Keratinocyte (primary cell): ENCODE measurements around the gene CBY1. TPM values are rescaled to one million over a fixed set of nuclear protein-coding genes. Genes with fewer than 3 reads are reported as not detected.

ENCODE experiments used
- DNase-seq: peaks from one replicate; pipeline ENCODE4 v3.0.0-alpha.2; 2011; ENCODE audit warnings: low read depth, missing footprints, low spot score
- FAIRE-seq: peaks from 2 replicates; lab custom pipeline; 2011; peaks lifted over from hg19 to GRCh38; lab: Jason Lieb, UNC
- H2AFZ ChIP-seq: 2 replicates; pipeline ENCODE4 v1.6.0; 2012; ENCODE audit warnings: low read length, control low read depth, inconsistent platforms; ENCODE audit not compliant: control insufficient read depth
- H3K27ac ChIP-seq: 2 replicates; pipeline ENCODE4 v1.5.1; 2011; ENCODE audit warnings: low read length; ENCODE audit not compliant: control insufficient read depth, insufficient read depth
- H3K27me3 ChIP-seq: 3 replicates; pipeline ENCODE4 v1.6.0; 2011; ENCODE audit warnings: low read length; ENCODE audit not compliant: control insufficient read depth, insufficient read depth; ENCODE audit errors: extremely low read depth
- H3K36me3 ChIP-seq, 2 experiments: 2 replicates in 1 of 2; 3 replicates in 1 of 2; pipeline ENCODE4 v1.5.1; 2011; ENCODE audit warnings: low read length in 2 of 2, mild to moderate bottlenecking in 1 of 2; ENCODE audit not compliant: control insufficient read depth in 2 of 2, insufficient read depth in 2 of 2; ENCODE audit errors: extremely low read depth in 1 of 2
- H3K4me1 ChIP-seq: 3 replicates; pipeline ENCODE4 v1.5.1; 2011; ENCODE audit warnings: low read length; ENCODE audit not compliant: control insufficient read depth, insufficient read depth; ENCODE audit errors: extremely low read depth
- H3K4me2 ChIP-seq: 3 replicates; pipeline ENCODE4 v1.6.0; 2011; ENCODE audit warnings: low read depth, low read length; ENCODE audit not compliant: control insufficient read depth, insufficient read depth; ENCODE audit errors: extremely low read depth
- H3K4me3 ChIP-seq, 3 experiments: fragments of 200-600 bp in 1 of 3; sonication (generic) in 1 of 3; 2 replicates in 2 of 3; 3 replicates in 1 of 3; pipeline ENCODE4 v1.5.1; 2011 to 2016; ENCODE audit warnings: low read length in 3 of 3, mild to moderate bottlenecking in 3 of 3, control low read depth in 2 of 3, inconsistent platforms in 1 of 3, low read depth in 1 of 3, mixed read lengths in 1 of 3, mixed run types in 1 of 3, moderate library complexity in 1 of 3; ENCODE audit not compliant: control insufficient read depth in 2 of 3, insufficient read depth in 2 of 3; ENCODE audit errors: extremely low read depth in 1 of 3
- H3K79me2 ChIP-seq: 2 replicates; pipeline ENCODE4 v1.6.0; 2012; ENCODE audit warnings: low read length; ENCODE audit not compliant: control insufficient read depth, insufficient read depth
- H3K9ac ChIP-seq: 3 replicates; pipeline ENCODE4 v1.6.0; 2011; ENCODE audit warnings: low read length; ENCODE audit not compliant: control insufficient read depth, insufficient read depth; ENCODE audit errors: extremely low read depth
- H3K9me1 ChIP-seq: 3 replicates; pipeline ENCODE4 v1.6.0; 2011; ENCODE audit warnings: low read length; ENCODE audit not compliant: control insufficient read depth, insufficient read depth; ENCODE audit errors: extremely low read depth
- H3K9me3 ChIP-seq: 2 replicates; pipeline ENCODE4 v1.5.1; 2012; ENCODE audit warnings: low read depth, low read length; ENCODE audit not compliant: control insufficient read depth
- H4K20me1 ChIP-seq: 3 replicates; pipeline ENCODE4 v1.6.0; 2011; ENCODE audit warnings: low read length; ENCODE audit not compliant: control insufficient read depth, insufficient read depth; ENCODE audit errors: extremely low read depth
- EZH2 ChIP-seq: IDR thresholded peaks from one replicate; pipeline ENCODE4 v1.6.1; 2012; ENCODE audit warnings: inconsistent platforms, mild to moderate bottlenecking, low read length, moderate library complexity
- dilution Hi-C: fragments of 300-500 bp; cut with MboI; formaldehyde crosslinking; loops from one replicate; pipeline ENCODE4 v1.7.0; 2020; ENCODE audit warnings: low sequenced_read_pairs; ENCODE audit not compliant: extremely low pct_ligation_motif_present
- polyA plus RNA-seq, 5 experiments: library from polyadenylated mRNA; depleted of rRNA in 3 of 5; stranded (reverse) in 3 of 5; stranded (forward) in 1 of 5; unstranded in 1 of 5; fragments of >200 nt; gene quantifications; 1 replicate in 1 of 5; 2 replicates in 3 of 5; 3 replicates in 1 of 5; pipeline versions ENCODE4 v1.2.1 to v1.2.3, GENCODE V29; 2011 to 2012; ENCODE audit warnings: missing spikeins in 2 of 5, low read depth in 1 of 5, low replicate concordance in 1 of 5
- TF ChIP-seq, protein P1 (sequence below), 3 experiments: IDR thresholded peaks in 1 of 3; conservative IDR thresholded peaks in 1 of 3; optimal IDR thresholded peaks in 1 of 3; 2 replicates in 2 of 3; 3 replicates in 1 of 3; pipeline versions ENCODE3 to v1.5.1; 2011; ENCODE audit warnings: low read length in 3 of 3, mild to moderate bottlenecking in 3 of 3, moderate library complexity in 2 of 3, control low read depth in 1 of 3, inconsistent platforms in 1 of 3; ENCODE audit not compliant: insufficient read depth in 2 of 3; ENCODE audit errors: extremely low read depth in 1 of 3

The CBY1 gene
- polyA plus RNA-seq, 1 donor (not counting 4 experiments of a cell fraction or from before 2014, with no cell fraction given), result 40.3 TPM

- FAIRE-seq (no peak), DNase-seq (no peak)
- Histone ChIP-seq H3K79me2 (peaks cover 58% of the 10 kb centered on the region), H3K9me3 (no peaks in the 10 kb centered on the region), H3K4me3 (no peak overlapping the region), H3K4me1 (peaks cover 14% of the 10 kb centered on the region), H3K9me1 (peaks cover 7% of the 10 kb centered on the region), H3K36me3 (peaks cover 9 to 28% of the 10 kb centered on the region in 2 experiments), H4K20me1 (peaks cover 11% of the 10 kb centered on the region), H3K4me2 (no peak overlapping the region), H3K27ac (no peak overlapping the region), H2AFZ (no peak overlapping the region), H3K9ac (no peak overlapping the region), H3K27me3 (no peaks in the 10 kb centered on the region)
- dilution Hi-C loops, result no loop called here
- TF ChIP-seq, protein P1, sequence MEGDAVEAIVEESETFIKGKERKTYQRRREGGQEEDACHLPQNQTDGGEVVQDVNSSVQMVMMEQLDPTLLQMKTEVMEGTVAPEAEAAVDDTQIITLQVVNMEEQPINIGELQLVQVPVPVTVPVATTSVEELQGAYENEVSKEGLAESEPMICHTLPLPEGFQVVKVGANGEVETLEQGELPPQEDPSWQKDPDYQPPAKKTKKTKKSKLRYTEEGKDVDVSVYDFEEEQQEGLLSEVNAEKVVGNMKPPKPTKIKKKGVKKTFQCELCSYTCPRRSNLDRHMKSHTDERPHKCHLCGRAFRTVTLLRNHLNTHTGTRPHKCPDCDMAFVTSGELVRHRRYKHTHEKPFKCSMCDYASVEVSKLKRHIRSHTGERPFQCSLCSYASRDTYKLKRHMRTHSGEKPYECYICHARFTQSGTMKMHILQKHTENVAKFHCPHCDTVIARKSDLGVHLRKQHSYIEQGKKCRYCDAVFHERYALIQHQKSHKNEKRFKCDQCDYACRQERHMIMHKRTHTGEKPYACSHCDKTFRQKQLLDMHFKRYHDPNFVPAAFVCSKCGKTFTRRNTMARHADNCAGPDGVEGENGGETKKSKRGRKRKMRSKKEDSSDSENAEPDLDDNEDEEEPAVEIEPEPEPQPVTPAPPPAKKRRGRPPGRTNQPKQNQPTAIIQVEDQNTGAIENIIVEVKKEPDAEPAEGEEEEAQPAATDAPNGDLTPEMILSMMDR (optimal IDR thresholded peaks at IDR 0.05 in 1 of 3, IDR thresholded peaks at IDR 0.05 in 1 of 3, conservative IDR thresholded peaks at IDR 0.05 in 1 of 3; ENCODE audit: extremely low read depth in 1 of 3, insufficient read depth in 2 of 3, low read length in 3 of 3), result no peak
- no peak for TF ChIP-seq EZH2
Observed at GRCh38 chr22:38715176-38715764, 58.8 kb downstream of the CBY1 start.

GRCh38 chr22:38715852-38716251, 59.4 kb downstream of the CBY1 start:
- no peaks in the 10 kb centered on the region for H3K27me3 ChIP-seq
- no peak for TF ChIP-seq EZH2
- TF ChIP-seq, protein P1 (optimal IDR thresholded peaks at IDR 0.05 in 1 of 3, IDR thresholded peaks at IDR 0.05 in 1 of 3, conservative IDR thresholded peaks at IDR 0.05 in 1 of 3; ENCODE audit: extremely low read depth in 1 of 3, insufficient read depth in 2 of 3, low read length in 3 of 3), result no peak
- H3K9me1 ChIP-seq, result peaks cover 7% of the 10 kb centered on the region
- DNase-seq (no peak), FAIRE-seq (no peak)
- H3K4me1 ChIP-seq, result peaks cover 11% of the 10 kb centered on the region
- H3K9me3 ChIP-seq, result no peaks in the 10 kb centered on the region
- no peak overlapping the region for H3K4me2 ChIP-seq
- H3K36me3 ChIP-seq, result peaks cover 9 to 28% of the 10 kb centered on the region in 2 experiments
- no peak overlapping the region for H3K9ac ChIP-seq
- dilution Hi-C loops, result no loop called here
- H3K79me2 ChIP-seq, result peaks cover 52% of the 10 kb centered on the region
- H4K20me1 ChIP-seq, result peaks cover 11% of the 10 kb centered on the region
- H2AFZ ChIP-seq, result no peak overlapping the region
- no peak overlapping the region for H3K27ac ChIP-seq
- H3K4me3 ChIP-seq, result no peak overlapping the region
